CD1c-positive myeloid dendritic cell (primary cell): ENCODE measurements around the gene POC1A.

Experiments
- DNase-seq: peaks from one replicate; pipeline ENCODE4 v3.0.0-alpha.2; 2016; ENCODE audit errors: extremely low spot score

Gene POC1A

DNA sequence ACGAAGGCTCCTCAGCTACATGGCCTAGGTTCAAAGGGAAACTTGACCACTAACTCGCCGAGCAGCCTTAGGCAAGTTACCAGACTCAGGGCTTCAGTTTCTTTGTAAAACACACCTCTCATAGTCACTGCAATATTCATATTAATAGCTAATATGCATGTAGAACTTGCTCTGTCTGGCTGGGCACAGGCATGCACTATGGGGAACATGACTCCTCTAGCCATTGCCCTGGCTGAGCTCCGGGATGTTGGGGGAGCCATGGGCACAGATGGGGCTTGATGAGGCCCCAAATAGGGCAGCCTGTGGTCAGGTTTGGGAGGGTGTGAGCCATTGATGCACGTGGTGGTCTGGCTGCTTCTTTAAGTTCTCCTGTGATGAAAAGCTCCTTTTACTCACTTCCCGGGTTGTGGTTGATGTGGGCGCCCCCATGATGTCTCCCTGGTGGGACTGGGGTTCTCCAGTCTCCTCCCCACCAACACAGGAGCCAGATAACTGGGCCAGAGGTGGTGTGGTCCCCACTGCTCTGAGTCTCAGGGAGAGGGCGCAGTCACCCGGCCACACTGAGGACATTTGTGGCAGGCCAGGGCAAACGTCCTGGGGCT lies 68.4 kb downstream of the POC1A start:
- peak; percentile 40 for DNase-seq

DNA sequence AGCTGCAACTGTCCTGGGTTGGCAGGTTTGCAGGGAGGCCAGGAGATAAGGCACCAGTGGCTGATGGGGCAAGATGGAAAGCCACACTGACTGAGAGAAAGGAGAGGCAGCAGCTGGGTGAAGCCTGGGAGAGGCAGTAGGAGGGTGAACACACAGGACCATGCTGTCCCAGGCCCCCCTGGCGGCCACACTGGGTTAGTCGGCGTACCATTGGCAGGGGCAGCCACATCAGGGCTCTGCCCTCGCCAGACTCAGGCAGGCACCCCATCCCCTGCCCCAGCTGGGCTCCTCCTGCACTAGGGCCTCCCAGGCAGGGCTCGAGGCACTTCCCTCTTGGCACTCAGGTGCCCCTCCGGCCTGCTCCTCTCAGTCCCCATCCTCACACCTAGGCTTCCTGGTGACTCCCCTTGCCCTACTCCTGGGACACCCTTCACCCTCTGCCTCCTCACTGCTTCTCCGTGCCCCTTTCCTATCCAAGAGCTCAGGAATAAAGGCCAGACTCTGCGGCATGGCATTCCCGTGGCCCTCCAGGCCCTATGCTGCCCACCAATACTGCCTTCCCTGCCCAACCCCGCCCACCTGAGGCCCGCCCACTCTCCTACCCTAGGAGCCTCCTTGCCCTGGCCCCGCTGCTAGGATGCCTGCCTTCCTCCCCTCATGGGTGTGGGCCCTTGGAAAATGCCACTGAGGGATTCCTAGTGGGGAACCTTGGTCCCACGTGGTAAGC lies 69.1 kb downstream of the POC1A start:
- DNase-seq = no peak

DNA sequence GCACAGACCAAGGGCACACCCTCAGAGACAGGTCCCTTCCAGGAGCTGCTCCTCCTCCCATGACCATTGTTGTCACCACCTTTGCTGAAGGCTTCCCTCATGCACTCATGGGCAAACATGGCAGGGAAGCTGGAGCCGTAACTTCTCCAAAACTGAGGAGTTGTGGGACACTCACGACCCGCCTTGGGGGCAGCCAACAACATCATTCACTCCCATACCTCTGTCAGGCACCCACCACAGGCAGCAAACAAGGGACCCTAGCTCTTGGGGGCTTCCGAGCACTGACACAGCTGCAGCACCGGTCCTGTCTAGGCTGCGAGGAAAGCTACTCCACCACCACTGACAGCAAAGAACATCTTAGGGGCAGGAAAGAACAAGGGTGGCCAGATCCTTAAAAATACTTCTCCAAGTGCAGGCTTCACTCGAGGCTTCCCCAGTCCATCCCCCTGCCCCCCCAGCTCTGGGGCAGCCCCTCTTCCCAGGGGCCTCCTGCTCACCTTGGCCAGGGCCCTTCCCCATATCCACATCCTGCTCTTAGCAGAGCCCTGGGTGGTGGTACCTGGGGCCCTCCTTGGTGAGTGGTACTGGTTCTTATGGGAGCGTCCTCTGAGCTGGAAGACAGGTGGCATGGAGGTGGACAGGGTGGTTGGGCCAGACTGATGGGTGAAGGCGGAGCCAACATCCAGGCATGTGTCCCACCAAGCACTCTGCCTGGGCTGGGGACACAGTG lies 69.8 kb downstream of the POC1A start:
- DNase-seq = no peak

DNA sequence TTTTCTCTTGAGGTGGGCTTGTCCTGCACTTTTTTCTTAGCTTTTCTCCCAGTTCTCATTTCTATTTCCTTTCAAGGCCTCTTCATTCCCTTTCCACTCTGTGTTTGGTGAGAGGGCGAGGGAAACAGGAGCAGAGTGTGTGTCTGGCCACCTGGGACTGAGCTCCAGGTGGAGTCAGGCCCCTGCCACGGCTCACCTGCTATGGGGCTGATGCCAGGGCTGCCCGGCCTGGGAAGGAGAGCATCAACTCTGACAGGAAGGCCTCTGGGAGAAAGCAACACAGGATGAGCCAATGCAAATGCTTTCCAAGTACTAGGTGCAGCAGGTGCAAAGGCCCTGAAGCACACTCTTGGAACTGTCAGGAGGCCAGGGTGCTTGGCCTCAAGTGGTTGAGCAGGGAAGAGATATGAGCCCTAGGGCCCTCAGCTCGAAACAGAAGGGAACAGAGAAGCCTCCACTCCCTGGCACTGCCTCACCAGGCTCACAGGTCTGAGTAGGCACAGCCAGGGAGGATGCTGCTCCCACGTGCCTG lies 70.6 kb downstream of the POC1A start:
- no peak for DNase-seq

DNA sequence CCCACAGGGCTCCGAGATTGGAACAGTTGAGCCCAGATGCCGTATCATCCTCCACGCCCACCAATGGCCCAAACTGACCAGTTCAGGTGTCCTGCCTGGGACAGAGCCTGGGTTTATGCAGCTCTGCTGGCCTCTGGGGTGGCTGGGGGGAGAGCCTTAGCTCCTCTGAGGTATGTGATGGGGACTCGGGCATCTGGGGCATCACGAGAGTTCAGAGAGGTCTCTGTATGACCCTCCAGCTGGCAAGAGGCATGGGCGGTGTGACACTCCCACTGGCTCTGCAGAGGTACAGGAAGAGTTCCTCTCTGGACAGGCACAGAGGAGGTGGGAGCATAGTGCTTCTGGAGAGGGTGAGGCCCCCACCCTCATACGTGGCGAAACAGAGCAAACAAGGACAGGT lies 71.3 kb downstream of the POC1A start:
- no peak for DNase-seq

DNA sequence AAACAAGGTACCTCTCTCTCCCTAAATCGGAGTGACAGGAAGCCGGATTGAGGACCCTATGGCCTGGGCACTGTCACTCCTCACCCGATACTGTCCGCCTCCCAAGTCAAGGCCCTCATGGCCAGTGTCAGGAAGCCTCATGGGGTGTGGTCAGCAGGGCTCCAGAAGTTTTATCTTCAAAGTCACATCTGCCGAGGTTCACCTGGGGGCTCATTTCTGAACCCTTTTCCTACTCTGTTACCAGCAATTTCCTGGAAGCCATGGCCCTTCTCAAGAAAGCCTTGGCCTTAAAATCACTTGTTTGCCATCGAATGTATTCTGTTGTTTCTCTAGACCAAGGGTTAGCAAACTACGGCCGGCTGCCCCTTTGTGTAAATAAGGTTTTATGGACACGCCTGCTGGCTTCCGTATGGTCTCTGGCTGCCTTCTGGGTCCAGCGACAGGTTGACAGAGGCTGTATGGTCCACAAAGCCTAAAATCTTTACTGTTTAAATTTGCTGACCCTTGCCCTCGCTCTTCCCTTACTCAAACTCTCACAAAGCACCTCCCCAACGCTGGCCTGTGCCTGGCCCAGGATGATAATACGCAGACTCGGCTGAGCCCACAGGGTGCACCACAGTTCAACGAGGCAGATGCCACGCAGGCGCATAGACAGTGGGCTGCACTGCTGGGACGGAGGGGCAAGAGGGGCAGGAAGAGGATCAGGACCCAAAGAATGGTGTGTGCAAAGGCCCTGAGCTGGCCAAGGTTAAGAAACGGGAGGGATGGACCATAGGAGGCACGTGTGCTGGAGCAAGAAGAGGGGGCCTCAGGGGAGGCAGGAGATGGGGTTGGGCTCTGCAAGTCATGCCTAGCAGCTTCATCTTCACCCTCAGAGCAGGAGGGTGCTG lies 73.1 kb downstream of the POC1A start:
- DNase-seq = no peak

DNA sequence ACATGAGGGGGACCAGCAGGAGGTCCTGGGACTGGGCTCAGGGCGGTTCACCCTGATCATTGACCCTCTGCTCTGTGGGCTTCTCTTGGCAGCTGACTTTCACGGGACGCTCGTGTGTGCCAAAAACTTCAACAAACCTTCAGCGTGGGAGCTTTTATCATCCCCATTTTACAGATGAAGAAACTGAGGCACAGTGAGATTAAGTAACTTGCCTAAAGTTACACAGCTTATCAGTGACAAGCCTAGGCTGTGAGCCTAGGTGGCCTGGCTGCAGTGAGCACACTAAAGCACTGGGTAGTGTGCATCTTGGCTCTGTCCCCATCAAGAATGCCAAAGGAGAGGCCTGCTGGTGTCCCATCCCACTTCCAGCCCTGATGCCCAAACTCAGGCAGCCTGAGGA lies 74.3 kb downstream of the POC1A start:
- DNase-seq = no peak

DNA sequence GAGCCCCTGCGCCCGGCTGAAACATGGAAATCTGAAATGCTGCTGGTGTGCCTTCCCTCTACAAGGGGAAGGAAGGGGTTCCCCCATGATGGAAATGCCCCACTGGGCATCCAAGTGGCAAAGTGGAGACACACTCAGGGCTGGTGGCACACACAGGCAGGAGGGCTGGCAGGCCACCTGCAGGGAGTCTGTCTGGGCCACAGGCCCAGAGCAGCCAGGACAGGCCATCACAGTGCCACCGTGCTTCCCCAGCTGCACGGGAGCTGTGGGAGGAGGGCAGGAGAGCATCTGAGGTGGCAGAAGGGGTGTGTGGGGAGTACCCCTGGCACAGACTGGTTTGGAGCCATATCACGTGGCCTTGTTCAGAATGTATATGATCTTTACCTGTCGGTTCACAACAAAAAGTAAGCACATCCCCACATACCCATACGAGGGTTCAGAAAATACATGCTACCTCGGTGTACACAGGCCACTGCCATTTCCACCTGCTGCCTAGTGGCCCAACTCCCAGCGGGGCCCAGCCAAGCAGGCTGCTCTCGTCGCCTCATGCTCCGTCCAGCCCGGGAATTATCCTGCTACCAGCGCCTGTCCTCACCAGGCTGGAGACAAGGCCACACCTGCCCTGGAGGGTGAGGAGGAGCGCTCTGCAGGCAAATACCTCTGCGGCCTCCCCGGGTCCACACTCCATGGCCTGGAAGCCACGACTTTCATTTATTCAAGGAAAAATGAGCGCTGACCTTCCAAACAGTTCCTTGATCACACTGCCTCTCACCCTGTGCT lies 75.3 kb downstream of the POC1A start:
- DNase-seq = no peak

DNA sequence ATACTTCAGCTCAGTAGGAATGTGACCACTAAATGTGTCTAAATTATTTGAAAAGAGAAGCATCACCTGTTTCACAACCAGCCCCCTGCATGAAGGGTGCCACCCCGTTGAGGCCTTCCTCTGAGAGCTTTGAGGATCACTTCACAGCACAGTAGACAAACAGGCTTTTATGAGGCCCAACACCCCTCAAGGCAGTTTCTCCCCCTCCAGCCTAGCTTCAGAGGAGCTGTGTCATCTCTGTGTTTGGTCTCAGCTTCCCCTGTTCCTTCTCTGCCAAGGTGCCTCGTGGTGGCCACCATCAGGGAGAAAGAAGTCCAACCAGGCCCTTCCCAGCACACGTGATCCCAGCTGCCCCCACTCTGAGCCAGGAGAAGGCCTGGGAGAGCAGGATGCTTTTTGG lies 76.3 kb downstream of the POC1A start:
- no peak for DNase-seq

DNA sequence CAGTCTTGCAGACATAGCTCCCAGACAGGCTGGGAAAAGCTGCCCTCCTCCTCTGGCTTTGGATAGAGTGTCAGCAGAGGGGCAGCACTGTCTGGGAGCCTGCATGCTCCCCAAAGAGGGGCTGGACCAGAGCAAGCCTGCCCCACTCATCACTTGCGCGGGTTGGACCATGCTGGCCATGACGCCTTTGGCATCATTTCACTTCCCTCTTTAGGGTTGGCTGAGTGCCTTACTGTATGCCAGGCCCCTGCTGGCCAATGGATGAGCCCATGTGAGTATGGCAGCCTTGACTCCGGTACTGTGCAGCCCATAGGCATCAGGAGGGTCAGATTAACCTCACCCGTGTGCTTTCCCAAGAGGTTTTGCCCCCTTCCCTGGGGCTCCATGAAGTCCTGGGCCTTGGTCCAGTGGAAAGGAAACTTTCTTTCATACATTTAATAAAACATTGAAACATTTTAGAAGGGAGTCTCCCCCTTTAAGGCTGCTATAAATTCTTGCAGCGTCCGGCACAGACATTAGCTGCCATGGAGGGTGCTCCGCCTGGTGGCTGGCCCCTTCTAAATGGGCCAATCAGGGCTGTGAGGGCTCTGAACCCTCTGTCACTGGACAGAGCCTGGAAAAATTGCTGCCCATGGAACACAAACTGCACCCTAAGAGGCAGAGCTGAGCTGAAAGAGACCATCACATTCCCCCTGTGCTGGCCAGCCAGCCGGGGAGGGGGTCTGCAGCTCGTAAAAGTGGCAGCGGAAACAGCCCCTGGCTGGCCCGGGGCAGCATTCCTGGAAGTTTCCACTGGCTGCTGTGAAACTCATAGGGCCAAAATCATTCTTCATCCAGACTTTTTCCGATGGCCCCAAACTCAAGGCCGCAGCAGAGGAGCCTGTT lies 77.1 kb downstream of the POC1A start:
- peak; percentile 53 for DNase-seq

DNA sequence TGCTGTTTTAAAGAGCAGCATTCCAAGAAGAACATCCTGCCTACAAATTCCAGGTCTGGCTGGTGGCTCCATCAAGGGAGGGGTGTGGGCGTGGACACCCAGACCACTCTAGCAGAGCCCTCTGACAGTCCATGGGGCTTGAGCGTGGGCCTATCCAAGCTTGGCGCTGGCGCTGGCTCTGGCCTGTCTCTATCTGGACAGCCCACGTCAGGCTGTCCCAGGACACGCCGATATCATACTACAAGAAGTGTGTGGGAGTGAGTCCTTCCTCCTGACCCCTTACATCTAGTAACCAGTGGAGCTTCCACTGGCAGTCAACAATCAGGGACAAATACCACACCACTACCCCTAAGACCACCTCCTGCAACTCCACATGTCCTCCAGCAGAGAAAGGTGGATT lies 80.7 kb downstream of the POC1A start:
- DNase-seq = peak; percentile 59

DNA sequence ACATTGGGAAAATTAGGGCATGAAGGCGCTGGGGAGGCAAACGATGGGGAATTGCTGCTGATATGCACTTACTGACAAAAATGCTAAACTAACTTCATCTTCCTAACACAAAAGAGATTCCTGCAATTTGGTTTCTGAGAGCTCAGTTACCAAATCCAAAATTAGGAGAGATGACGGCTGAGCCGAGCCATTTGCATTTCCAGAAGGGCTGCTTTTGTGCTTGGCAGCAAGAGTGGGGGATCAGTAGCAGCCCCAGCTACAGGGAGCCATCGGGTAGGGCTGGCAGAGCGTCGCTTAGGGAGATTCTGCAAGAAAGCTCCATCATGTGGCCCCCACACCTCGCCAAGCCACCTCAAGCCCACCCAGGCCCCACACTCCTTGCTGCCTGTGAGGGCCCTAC lies 81.8 kb downstream of the POC1A start:
- no peak for DNase-seq

DNA sequence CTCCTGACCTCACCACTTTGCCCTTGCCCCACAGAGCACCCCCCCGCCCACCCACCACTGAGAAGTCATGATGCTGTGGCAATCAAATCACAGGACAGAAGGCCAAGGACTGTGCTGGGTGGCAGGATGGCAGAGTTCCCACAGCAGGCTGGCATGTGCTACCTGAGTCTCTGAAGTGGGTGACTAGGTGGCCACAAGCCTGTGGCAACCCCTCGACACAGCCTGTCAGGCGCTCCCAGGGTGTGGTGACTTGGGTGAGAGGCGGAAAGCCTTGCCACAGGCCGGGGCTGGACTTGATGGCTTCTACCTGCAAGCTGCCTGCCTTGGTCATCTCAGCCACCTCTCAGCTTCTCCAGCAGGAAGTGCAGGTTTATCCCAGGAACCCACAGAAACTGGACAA lies 82.2 kb downstream of the POC1A start:
- no peak for DNase-seq

DNA sequence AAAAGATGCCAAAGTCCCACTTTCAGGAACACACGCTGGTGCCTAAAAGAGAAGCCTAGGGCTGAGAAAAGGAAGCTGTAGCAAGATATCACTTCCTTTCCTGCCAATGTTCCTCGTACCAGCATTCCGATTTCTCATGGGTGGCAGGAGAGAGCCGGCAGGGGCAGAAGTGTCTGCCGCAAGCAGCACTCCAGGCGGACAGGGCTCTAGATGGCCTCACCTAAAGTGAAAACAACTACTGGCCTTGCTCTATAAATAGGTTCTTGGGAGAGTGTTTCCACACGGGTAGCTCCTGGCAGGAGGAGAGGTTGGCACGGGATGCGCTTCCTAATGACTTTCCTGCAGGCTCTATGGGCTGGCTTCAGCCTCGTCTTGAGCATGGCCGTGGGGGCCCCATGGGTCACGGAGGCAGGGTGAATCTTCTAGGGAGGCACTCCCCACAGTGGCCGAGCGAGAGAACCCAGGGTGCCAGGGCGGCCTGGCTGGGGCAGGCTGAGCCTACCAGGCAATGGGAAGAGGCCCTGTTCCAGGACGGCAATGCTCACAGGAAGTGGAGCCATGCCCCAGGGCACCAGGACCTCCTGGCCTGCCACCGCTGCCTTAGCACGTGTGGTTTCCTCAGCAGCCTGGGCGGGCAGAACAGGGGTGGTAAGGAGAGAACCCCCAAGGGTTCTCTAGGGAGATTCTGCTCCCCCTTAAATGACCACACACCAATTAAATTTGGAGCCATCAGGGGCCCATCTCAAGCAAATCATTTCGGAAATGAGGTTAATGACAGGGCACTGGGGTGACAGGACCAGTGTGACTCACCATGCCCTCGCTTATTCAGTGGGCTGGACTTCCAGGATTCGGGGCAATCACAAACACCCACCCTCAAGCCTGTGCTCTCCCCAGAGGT lies 83.2 kb downstream of the POC1A start:
- peak; percentile 80 for DNase-seq

DNA sequence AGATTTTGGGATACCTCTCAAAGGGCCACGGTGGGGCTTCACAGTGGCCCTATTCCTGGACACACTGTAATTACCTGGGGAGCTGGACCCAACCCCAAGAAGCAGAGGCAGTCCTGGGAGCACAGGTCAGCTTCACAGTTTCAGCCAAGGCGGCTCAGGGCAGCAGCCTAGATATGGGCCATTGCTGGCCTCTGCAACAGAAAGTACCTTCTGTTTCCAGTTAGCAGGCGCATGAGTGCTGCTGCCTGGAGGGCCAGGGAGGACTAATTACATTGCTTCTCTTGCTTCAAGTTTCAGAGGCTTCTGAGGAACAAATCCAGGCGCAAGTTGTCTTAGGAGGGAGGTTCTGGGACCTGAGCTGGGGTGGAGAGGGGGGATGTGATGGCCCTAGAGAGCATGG lies 84.4 kb downstream of the POC1A start:
- no peak for DNase-seq

DNA sequence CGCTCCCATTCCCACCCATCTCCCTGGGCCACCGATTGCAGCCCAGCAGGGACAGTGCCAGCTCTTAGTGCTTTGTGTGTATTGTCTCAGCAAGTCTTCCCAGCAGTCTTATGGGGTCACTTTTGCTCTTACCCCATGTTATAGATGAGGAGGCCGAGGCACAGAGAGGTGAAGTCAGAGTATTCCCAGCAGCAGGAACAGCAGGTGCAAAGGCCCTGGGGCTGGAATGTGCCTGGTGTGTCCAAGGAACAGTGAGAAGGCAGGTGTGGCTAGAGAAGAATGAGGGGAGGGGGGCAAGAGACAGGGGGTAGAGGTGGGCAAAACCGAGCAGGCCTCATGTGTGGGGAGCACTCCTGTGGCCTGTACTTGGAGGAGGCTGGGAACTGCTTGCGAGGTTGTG lies 85.1 kb downstream of the POC1A start:
- no peak for DNase-seq

DNA sequence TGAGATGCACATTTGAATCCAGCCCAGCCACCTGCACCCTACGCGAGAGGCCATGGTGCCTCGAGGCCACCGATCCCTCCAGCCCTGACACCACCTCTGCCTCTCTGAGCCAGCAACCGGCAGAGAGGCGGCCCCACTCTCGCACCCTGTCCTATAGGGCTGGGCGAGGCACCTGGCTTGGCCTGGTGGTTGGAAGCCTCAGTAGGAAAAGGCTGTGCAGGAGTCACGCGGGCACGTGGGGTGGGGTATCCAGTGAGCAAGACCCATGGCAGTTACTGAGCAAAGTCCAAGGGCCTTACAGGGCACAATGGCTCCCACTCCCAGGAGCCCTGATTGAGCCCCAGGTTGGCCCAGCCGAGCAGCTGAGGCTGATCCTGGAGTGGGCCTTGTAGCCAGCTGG lies 85.5 kb downstream of the POC1A start:
- no peak for DNase-seq

DNA sequence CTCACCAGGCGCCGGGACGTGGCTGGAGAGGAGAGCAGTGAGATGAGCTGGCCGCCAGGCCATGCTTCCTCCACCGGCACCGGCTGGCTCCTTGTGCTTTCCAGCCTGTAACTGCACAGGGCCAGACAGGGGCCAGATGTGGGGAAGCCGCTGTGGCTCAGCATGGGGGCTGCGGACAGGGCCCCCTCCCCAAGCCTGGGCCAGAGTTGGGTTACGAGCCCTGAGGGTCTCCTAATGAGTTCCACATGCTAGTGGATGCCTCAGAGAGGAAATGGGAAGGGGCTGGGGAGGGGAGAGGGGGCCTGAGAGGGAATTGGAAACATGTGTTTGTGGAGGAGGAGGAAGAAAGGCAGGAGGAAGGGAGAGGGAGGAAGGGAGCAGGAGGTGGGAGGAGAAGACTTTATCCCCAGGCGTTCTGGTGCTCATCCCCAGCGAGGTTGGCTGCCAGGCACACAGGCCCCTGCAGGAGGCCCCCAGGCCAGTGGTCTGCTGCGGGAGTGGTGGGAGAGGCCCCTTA lies 86.1 kb downstream of the POC1A start:
- DNase-seq = no peak

DNA sequence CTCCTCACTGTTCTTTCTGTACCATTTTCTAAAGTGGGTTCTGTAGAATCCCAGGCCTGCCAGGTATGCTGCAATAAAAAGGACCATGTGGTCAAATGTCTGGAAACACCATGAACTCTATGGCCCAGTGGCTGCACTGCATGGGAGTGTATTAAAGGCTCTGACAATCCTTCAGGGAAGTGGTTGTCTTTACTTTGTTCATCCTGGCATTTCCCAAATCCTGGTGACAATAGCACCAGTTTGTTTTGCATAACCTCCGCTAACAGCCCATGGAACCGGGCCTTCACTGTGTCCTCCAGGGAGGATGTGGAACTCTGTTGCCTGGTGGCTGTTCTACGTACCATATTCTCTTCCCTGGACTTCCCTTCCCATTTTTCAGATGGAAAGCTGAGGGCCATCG lies 86.7 kb downstream of the POC1A start:
- DNase-seq = no peak
